ENCODE measurements around the gene ECM2.

ECM2 gene

DNA sequence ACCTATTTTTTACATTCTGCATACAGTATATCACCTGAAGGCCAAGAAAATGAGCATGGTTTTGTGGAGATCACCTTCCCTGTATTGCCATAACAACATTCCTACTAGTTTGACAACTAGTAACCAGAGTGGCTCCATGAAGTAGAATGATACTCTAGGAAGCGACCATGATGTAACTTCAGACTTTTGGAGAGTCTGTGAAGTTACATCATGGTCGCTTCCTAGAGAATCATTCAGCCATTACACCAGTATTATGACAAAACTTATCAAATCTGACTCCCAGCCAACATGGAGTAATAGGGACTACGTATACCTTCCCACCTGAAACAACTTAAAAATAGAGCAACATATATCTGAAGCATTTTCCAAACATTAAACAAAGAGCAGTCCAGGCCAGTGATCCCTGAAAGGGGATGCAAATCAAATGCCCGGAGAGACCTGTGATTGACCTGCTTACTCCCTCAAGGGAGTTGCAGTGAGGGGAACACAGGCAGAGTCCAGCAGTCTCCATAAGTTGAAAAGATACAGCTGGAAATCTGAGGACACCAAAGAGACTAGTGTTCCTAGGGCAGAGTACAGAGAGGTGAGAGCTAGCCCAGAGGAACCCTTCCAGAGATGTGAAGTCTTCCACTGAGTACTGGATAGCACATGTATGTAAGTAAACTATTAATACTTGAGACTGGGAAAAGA lies 7.8 kb downstream of the ECM2 start:
- DNase-seq (ENCODE audit: low read depth, low spot score): no peak

DNA sequence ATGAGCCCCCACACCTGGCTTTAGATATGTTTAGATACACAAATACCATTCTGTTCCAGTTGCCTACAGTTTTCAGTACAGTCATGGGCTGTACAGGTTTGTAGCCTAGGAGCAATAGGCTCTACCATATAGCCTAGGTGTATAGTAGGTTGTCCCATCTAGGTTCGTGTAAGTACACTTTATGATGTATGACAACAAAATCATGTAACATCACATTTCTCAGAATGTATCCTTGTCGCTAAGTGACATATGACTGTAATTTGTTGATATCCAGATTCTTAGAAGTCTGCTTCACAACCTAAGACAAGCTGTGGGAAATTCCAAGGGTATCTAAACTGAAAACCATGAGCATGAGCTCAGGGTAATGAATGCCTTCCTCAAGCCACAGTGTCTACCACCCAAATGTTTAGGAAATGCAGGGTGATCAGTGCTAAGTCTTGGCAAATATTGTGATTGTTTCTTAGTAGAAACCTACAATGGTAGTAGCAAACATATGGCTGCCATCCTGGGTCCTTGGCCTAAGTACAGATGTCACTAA lies 8.4 kb downstream of the ECM2 start:
- no peak for DNase-seq (ENCODE audit: low read depth, low spot score)

DNA sequence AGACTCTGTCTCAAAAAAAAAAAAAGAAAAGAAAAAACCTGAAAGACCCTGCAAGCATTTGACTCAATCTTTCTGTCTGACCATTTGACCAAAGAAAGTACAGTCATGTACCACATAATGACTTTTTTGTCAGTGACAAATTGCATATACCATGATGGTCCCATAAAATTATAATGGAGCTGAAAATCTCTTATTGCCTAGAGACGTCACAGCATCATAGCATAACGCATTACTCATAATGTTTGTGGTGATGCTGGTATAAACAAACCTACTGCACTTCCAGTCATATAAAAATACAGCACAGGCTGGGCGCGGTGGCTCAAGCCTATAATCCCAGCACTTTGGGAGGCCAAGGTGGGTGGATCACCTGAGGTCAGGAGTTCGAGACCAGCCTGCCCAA lies 10.5 kb downstream of the ECM2 start:
- no peak for DNase-seq (ENCODE audit: low read depth, low spot score)

DNA sequence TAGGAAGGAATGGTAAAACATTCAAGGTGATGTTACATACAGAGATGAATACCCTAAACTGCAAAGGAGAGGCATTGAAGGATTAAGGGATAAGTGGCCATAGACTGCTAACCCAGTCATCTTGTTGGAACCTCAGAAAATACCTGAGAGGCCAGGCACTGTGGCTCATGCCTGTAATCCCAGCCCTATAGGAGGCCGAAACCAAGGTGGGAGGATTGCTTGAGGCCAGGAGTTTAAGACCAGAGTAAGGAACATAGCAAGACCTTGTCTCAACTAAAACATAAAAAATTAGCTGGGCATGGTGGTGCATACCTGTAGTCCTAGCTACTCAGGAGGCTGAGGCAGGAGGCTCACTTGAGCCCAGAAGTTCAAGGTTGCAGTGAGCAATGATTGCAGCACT lies 10.9 kb downstream of the ECM2 start:
- no peak for DNase-seq (ENCODE audit: low read depth, low spot score)

DNA sequence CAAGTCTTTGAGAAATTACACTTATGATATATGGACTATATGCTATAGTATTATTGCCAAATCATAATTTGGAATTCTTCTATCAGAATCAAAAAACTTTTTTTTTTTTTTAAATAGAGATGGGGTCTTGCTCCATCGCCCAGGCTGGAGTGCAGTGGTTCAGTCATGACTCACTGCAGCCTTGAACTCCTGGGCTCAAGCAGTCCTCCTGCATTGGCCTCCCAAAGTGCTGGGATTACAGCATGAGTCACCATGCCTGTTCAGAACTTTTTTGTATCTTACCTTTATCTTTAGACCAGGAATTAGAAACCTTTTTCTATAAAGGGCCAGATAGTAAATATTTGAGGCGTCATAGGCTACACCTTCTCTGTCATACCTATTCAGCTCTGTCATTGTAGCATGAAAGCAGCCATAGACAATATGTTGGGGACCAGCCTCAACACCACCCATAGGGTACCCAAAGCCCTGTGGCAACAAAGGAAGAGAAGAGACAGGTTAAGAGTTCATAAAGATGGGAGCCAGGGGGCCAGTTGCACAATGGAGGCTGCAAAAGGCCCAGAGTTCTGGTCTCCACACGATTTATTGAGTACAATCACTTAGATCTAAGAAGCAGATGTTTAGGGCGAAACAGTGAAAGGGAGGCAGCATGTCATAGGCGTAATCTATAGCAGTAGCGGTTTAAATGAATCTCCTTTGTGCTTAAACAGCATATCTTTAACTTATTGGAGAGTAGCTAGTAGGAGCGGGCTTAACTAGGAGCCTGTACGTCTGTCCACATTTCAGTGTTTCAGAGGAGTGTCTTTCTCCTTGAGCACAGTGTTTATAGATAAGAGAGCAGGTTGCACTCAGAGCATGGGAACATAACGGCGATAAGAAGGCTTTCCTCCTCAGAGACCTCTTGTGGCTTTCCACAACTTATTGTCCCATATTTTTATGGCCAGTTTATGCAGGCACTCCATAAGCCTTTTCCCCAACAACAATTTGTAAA lies 12.5 kb downstream of the ECM2 start:
- no peak for DNase-seq (ENCODE audit: low read depth, low spot score)

DNA sequence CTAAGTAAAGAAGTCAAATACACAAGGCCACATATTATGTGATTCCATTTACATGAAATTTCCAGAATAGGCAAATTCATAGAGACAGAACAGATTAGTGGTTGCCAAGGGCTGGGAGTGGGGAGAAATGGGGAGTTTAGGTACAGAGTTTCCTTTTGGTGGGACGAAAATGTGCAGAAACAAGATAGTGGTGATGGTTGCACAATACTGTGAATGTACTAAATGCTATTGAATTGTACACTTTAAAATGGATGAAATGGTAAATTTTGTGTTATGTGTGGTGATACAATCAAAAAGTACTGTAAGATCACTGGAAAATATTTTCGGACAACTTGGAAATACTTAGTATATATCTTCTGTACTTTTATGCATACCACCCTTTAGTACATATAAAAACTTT lies 15.0 kb downstream of the ECM2 start:
- DNase-seq (ENCODE audit: low read depth, low spot score): no peak

DNA sequence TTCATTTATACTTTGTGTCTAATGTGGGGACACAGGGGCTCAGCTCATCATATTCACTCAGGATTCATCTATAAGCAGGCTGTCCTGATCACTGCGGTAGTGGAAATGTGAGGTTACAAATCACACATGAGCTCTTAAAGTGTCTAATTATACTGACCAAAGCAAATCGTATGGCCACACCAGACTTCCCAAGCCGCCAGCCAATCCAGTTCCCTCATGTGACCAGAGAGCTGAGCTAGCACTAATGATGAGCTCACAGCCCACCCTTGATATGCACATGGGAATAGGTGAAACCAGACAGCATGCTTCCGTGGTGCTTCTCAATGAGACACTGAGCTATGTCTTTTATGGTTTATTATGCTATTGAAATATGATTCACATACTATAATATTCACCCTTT lies 17.6 kb downstream of the ECM2 start:
- no peak for DNase-seq (ENCODE audit: low read depth, low spot score)

DNA sequence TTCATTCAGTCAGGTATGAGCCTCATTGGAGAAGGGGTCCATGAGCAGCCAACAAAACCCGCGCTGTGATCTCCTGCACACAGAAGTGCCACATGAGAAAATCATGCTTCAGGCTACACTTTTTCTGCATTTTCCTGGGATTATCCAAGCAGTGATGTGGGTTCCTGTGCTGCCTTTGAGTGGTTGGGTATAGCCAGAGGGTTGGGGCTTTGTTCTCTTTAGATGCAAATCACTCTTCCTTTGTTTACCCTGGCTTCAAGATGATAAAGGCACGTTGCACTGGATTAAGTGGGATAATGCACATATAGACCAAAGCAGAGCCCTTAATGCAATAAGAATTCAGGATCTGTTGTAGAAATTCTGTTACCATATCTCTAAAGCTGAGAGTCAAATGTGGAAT lies 18.7 kb downstream of the ECM2 start:
- no peak for DNase-seq (ENCODE audit: low read depth, low spot score)

DNA sequence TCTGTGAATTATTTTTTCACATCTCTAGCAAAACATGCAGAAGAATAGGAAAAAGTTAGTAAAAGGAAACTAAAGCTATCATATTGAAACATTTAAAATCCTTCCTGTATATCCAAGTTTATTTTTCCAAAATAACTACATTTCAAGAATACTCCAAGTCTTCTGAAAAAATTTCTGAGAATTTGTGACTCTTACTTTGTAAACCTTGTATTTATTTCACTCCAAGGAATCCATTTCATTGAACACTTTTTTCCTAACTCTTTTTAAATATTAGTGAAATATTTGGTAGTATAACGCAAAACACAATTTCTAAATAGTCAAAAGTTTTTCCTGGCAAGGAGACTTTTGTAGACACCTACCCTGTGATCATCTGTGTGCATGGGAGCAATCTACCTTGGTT lies 19.3 kb downstream of the ECM2 start:
- DNase-seq (ENCODE audit: low read depth, low spot score): no peak

DNA sequence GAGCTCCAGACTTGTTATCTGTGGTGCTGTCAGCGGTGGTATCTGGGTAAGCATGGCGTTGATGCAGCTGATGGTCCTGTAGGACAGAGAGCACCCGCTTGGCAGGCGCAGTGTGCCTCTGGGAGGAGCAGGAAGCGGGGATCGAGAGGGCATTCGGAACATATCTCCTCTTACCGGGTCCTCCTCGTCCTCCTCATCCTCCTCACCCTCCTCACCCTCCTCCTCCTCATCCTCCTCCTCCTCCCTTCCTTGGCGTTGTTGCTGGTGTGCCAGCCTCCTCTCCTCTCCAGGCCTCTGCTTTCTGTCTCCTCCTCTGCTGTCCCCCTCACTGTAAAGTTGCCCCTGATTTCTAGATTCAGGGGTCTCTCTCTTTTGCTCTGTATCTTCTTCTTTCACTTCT lies 21.2 kb downstream of the ECM2 start:
- DNase-seq (ENCODE audit: low read depth, low spot score): no peak

DNA sequence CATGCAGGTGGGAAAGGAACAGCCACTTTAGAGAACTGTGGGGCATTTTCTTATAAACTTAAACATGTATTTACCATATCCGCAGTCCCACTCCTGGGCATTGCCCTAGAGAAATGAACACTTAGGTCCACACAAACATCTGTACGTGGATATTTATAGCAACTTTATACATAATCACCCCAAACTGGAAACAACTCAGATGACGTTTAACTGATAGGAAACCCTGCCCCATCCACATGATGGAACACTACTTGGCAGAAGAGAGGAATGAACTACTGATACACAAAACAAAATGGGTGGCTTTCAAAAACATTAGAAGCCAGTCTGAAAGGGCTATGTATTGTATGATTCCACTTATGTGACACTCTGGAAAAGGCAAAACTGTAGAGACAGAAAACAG lies 22.4 kb downstream of the ECM2 start:
- no peak for DNase-seq (ENCODE audit: low read depth, low spot score)

DNA sequence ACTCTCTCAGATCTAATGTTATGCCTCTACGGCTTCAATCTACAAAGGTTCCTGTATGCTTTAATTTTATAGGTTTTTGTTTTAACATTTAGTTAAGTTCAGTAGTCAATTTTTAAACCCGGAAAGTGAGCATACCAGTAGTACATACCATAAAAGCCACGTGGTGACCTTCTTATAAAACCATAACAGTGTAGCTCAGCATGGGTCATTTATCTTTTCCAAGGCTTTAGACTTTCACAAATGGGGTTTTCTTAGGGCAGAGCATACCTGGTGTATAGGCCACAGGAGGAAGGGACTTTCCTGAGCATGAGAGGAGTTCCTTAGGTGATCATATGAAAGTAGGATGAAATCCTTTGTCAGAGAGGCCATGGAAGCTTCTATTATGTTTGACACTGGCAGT lies 23.2 kb downstream of the ECM2 start:
- DNase-seq (ENCODE audit: low read depth, low spot score): no peak

DNA sequence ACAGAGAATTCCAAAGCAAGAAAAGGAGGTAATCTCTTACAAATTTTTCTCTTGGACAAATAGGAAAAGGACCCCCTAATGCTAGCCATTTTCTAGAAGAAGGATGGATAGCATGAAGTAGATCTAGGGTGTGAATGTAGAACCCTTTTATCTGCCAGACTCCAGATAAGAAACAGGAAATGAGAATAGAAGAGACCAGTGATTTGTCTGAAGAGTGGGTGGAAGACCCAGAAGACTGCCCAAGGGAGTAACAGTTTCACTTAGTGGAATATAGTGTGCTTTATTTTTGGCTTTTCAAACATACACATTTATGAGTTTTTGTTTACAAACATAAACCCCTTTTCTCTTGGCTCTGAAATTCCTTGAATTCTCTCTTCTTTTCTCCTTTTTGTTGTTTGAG lies 25.0 kb downstream of the ECM2 start:
- no peak for DNase-seq (ENCODE audit: low read depth, low spot score)

DNA sequence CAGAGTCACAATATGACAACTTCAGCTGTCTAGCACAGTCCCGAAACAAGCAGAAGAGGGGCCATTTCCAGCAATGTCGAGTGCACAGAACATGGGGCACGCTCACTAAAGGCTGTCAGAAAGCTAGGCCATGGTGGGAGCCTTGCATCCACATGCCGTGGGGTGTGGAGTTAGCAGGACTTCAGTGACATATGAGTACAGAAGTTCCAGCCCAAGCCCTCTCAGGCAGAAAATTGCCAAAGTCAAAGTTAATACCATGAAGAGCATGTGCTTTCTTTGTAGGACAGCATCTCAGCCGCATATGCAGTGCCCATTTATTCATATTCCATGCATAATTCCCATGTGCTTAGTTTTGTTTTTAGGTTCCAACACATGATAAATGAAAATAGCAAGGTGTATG lies 26.7 kb downstream of the ECM2 start:
- no peak for DNase-seq (ENCODE audit: low read depth, low spot score)

DNA sequence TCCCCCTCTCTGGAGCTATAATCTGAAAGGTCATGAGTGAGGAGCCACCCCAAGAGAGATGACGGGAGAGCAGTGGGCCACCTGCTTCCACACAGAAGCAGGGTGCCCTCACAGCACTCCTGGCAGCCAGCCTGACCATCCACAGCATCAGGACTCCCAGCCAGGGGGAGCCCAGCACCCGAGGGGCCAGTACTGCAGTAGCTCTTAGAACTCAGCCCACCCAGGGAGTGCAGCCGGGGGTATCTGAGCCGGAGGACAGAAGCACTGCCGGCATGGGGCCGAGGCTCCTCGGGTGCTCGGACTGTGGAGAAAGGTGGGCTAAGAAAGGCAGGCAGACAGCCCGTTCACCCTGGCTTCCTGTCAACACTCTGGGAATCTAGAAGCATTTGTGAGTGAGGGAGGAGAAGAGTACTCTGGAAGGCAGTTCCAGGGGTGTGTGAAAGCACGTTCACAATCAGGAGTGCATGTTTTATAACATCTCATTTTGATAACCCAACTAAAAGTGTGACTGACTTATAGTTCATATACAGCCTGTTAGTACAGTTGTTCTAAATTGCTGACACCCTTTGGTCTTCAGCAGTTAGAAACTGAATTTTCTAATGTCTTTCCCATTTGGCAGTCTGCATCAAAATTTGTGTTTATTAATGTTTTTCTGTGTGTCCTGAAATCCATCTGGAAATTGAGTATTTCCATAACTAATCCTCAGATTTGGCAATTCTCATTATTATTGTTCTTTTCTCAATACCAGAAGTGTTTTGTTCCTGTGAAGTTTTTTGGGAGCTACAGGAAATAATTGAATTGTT lies 27.6 kb downstream of the ECM2 start:
- no peak for DNase-seq (ENCODE audit: low read depth, low spot score)

DNA sequence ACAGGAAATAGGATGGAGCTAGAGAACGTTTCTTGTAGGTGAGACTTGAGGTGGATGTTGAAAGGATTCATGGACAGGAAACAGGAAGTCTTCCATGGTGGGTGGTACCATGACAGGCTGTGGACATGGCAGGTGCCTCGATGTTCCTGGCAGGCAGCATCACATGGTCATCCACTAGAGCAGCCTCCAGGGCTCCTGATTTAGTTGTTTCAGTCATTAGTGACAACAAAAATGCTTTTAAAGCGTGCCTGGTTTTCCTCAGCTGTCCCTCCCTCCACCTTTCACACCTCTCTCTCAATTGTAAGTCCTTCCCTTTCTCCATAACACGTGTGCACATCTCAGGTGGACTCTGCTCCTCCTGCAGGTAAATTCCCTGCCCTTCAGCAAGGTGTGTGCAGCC lies 28.3 kb downstream of the ECM2 start:
- no peak for DNase-seq (ENCODE audit: low read depth, low spot score)

DNA sequence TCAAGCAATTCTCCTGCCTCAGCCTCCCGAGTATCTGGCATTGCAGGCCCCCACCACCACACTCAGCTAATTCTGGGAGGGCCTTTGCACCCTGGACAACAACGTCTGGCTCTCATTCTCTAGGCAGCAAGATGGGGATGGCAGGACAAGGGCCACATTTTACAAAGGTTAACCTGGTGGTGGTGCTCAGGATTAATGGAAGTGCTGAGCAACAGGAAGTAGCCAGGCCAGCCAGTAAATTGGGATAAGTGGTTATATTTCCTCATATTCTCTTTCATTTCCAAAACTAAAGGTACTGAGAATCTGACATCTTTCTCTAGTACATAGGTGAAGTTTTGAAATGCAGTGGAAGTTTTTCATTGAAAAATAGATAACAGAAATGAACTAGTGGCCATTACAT lies 28.8 kb downstream of the ECM2 start:
- no peak for DNase-seq (ENCODE audit: low read depth, low spot score)

DNA sequence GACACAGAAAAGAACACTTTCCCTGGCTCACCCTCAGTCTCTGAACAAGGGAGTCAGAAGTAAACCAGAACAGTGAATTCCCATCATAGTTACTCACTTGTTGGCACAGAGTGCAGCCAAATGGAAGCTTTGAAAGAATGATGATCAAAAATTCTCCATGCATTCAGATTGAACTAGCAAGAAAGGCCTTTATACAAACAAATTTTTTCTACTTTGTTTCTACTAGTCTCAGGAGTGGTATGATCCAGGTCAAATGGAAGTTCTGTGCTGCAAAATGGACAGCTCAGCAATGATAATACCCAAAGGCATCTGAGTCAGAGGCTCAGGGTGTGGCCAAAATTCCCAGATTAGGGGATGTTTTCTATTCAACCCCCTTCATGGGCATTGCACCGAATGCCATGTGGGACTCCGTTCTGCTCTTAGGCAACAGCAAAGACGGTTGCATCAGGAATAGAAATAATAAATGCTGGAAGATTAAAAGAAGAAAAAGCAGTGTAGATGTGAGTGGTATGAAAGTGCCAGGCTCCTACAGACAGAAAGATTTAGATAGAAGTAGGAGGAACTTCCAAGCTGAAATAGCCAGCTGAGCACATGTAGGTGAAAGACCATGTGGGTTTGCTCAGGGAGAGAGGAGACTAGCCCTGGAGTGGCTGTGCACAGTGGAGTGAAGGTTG lies 29.5 kb downstream of the ECM2 start:
- no peak for DNase-seq (ENCODE audit: low read depth, low spot score)

DNA sequence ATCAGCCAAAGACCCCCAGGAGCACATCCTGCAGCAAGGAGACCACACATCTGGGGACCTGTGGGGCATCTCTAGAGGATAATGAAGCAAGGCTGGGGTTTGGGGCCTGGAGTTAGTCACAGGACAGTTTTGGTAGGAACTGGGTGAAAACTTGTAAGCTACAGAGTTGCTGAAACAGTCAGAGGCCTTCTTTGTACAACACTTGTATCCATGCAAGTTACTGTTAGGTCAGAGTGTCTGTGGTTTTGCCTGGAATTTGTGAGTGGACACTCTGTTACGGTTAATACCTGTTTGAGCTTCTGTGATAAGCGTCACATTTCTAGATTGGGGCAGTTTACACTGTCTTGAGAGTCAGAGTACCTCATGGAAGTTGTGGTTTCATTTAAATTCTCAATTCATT lies 30.9 kb downstream of the ECM2 start:
- no peak for DNase-seq (ENCODE audit: low read depth, low spot score)

DNA sequence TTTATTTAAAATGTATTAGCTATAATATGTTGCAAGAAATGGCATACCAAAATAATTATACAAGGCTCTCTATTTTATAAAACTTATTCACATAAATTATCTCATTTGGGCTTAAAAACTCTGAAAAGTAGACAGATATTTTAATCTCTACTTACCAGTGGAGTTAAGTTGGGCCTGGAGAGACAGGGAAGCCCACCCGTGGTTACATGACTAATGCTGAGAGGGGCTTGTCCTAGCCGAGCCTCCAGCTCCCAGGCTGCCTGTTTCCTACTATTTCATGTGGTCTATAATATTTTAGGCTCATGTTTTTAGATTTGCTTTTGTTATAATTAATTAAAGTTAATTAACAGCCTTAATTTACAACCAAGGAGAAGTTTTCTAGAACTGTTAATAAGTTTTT lies 32.6 kb downstream of the ECM2 start:
- DNase-seq (ENCODE audit: low read depth, low spot score): no peak

DNA sequence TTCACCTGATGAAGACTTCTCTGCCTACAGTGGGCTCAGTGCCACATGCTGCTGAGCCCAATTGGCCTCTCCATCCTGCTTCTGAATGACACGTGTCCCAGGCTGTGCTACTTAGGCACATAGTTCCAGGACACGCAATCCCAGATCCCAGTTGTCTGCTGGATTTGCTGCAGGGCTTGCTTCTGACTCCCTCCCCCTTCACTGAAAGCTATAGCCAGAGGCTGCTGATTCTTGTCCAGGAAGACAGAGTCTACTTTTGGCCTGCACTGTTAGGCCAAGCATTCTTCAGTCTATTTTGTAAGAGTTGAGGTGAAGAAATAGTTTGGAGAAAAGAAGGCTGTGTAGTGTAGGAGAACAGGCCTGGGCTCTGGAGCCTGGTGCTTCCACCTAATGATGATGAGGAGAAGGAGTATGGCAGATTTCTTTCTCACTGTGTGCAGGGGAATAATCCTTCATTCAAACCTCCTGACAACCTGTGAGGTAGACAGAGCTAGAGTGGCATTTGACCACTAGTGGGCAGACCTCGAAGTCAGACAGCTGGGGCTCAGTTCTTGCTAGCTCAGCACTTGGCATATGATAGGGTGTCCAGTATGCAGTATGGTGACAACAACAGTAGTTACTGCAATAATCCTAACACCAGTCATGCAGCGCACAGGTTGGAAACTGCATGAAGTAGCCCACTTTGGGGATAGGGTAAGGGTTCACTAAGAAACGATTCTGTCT lies 34.0 kb downstream of the ECM2 start:
- no peak for DNase-seq (ENCODE audit: low read depth, low spot score)

Measured in activated naive CD8-positive, alpha-beta T cell treated with anti-CD3 and anti-CD28 coated beads, Interleukin-2, amount 50 U/mL, for 16 hours (primary cell).